Mesenteric fat pad (tissue), 1 donor: Measurements from ENCODE around the gene NDST3. TPM values are rescaled to one million over a fixed set of nuclear protein-coding genes. Genes with fewer than 3 reads are reported as not detected.

Experiments used
- DNase-seq: peaks from one replicate; pipeline ENCODE4 v3.0.0-alpha.2; 2020; ENCODE audit warnings: low spot score
- total RNA-seq: library from RNA; stranded (reverse); fragmentation: NEBNext Ultra II Directional; extraction: Animal tissue kit (Norgen Biotek cat#: 25700); gene quantifications from one replicate; pipeline ENCODE4 v1.2.1, GENCODE V29; 2021
- donor health status: DM: yes; HTN: yes; CAD: no.

NDST3 gene
- total RNA-seq, 1 donor from 2014 or later = not detected

- no peak for DNase-seq
These were observed 273.4 kb downstream of the NDST3 start for GRCh38 chr4:118307643-118308042.
